ENCODE measurements around the gene RNF214. TPM values are rescaled to one million over a fixed set of nuclear protein-coding genes. Genes with fewer than 3 reads are reported as not detected.

Gene RNF214
- total and polyA plus RNA-seq, 2 of the 4 experiments (the other 2 are of a cell fraction) = 7.9 to 14.8 TPM

- no TSS peak for BruUV-seq (replicated peaks)
- peak overlapping the region; percentile 91 for H3K23ac ChIP-seq (ENCODE audit: low read depth, low read length)
- in situ Hi-C loops (cut with MboI; ENCODE audit: low sequenced_read_pairs) (no loop called here), intact Hi-C loops (cut with micrococcal nuclease) (no loop called here), dilution Hi-C loops (cut with HindIII; ENCODE audit: low sequenced_read_pairs, unreplicated experiment) (no loop called here)
- peak overlapping the region; percentile 100 for H2AK9ac ChIP-seq (replicated peaks; ENCODE audit: low read depth, low read length, poor library complexity)
- H3K79me1 ChIP-seq (ENCODE audit: low read depth in 1 of 2, low read length in 2 of 2) = peaks cover 29 to 71% of the 10 kb centered on the region in 2 experiments
- H4K20me1 ChIP-seq (ENCODE audit: insufficient read depth, low read length) = peaks cover 58% of the 10 kb centered on the region
- H3K4ac ChIP-seq (ENCODE audit: low read depth, low read length) = peak overlapping the region; percentile 96
- H3K27me3 ChIP-seq (ENCODE audit: control insufficient read depth, insufficient read depth, low read length) = no peaks in the 10 kb centered on the region
- ChIA-PET CTCF (interaction anchor here (0.6 to 1.3 kb wide), 2 partner anchors 10 to 66 kb away, joined by 3 read pairs; no protein-coding TSS in a partner anchor), POLR2A (ENCODE audit: unreplicated experiment) (no interaction called here)
- TF ChIP-seq FOS (IDR thresholded peaks at IDR 0.05; ENCODE audit: low read depth, low read length) = no peak
- no peak for TF ChIP-seq CTCF (conservative IDR thresholded peaks at IDR 0.05; ENCODE audit: low read depth, low read length)
- TF ChIP-seq MAFK (IDR thresholded peaks at IDR 0.05; ENCODE audit: low read depth, low read length) = no peak
- no peak for TF ChIP-seq BHLHE40 (IDR thresholded peaks at IDR 0.05; ENCODE audit: low read depth, low read length)
- TF ChIP-seq RAD21 (IDR thresholded peaks at IDR 0.05; ENCODE audit: low read length) = no peak
- 0 out of 2 replicates have a peak, but pooled peaks have one; percentile 78 for TF ChIP-seq CHD1 (IDR thresholded peaks at IDR 0.05; ENCODE audit: low read depth, low read length)
- no peak for TF ChIP-seq NFE2L2 (IDR thresholded peaks at IDR 0.05; ENCODE audit: low read depth, low read length)
- TF ChIP-seq RCOR1 (IDR thresholded peaks at IDR 0.05; ENCODE audit: insufficient replicate concordance, low read length) = no peak
- TF ChIP-seq POLR2A (IDR thresholded peaks at IDR 0.05; ENCODE audit: low read depth, low read length) = peak; percentile 1; the same call in 1 of the 2 replicates
- no peak for TF ChIP-seq MAZ (IDR thresholded peaks at IDR 0.05; ENCODE audit: borderline replicate concordance, low read depth, low read length)
- peak overlapping the region; percentile 52 for H4K5ac ChIP-seq (ENCODE audit: low read depth, low read length)
- peak overlapping the region; percentile 97 for H2AK5ac ChIP-seq (ENCODE audit: low read depth, low read length)
- peak overlapping the region; percentile 38 for H2AFZ ChIP-seq (replicated peaks; ENCODE audit: low read length, poor library complexity)
- peaks cover 28% of the 10 kb centered on the region for H3K9me1 ChIP-seq (ENCODE audit: insufficient read depth, low read length)
- H3K36me3 ChIP-seq (ENCODE audit: control insufficient read depth, insufficient read depth, low read length) = peaks cover 44% of the 10 kb centered on the region
- peak; percentile 32 for DNase-seq
- H2BK120ac ChIP-seq (ENCODE audit: low read depth, low read length) = peak overlapping the region; percentile 91
- H3K56ac ChIP-seq (ENCODE audit: extremely low read depth, insufficient read depth, low read length) = peak overlapping the region; percentile 99
- H3K4me1 ChIP-seq (ENCODE audit: control insufficient read depth, insufficient read depth, low read length) = peaks cover 46% of the 10 kb centered on the region
- no peaks in the 10 kb centered on the region for H3K9me3 ChIP-seq (ENCODE audit: control insufficient read depth, insufficient read depth, low read length)
- H3K27ac ChIP-seq (ENCODE audit: insufficient read depth, low read length) = peak overlapping the region; percentile 91
- H3K9ac ChIP-seq (ENCODE audit: low read depth, low read length) = peak overlapping the region; percentile 92
- H3K18ac ChIP-seq (ENCODE audit: low read depth, low read length) = peak overlapping the region; percentile 65
- 0 out of 2 replicates have a peak overlapping the region, but pooled peaks have one; percentile 5 for H2BK20ac ChIP-seq (ENCODE audit: low read depth, low read length)
- peak overlapping the region; percentile 93 to 96 for H4K8ac ChIP-seq (ENCODE audit: low read depth in 2 of 2, low read length in 2 of 2)
- peak overlapping the region; percentile 98 for H3K14ac ChIP-seq (replicated peaks; ENCODE audit: low read depth, low read length)
- H2BK5ac ChIP-seq (ENCODE audit: low read depth, low read length, poor library complexity, severe bottlenecking) = peak overlapping the region; percentile 83
- no peak overlapping the region; the same call in 2 of the 3 replicates for H2BK15ac ChIP-seq (ENCODE audit: low read depth, low read length)
- WGBS, 2 experiments (ENCODE audit: extremely low coverage in 2 of 2, insufficient read length in 1 of 2) = no CpG with 5 or more reads among the region's 12 CpGs
- peak overlapping the region; percentile 95 for H4K91ac ChIP-seq (ENCODE audit: insufficient read depth, low read depth, low read length)
- H3K4me3 ChIP-seq (ENCODE audit: insufficient read depth, low read depth, low read length) = peak overlapping the region; percentile 49
- no peak for ATAC-seq (ENCODE audit: low read depth)
- H3K4me2 ChIP-seq (ENCODE audit: low read depth, low read length) = peak overlapping the region; percentile 80
These were observed 31.4 kb upstream of the RNF214 start for GRCh38 chr11:117200813-117201657.
